Cardiac fibroblast (primary cell): ENCODE results near the gene KLF2.
"Not testable (repeated sequence)": the region's sequence is repeated elsewhere in the genome, so short reads cannot be mapped to it uniquely, and the experiment has no call there.

Experiments used
- DNase-seq, 2 donors: peaks; one replicate each; pipeline versions ENCODE4 v3.0.0 to v3.0.0-alpha.2; 2010; ENCODE audit warnings: low read depth in 2 of 2
- H3K4me3 ChIP-seq, 2 donors: replicated peaks in 1 of 2; 1 replicate in 1 of 2; 2 replicates in 1 of 2; pipeline ENCODE4 v1.5.1; 2011; ENCODE audit warnings: low read depth in 2 of 2, low read length in 2 of 2, mild to moderate bottlenecking in 2 of 2, moderate library complexity in 1 of 2
- CTCF ChIP-seq: IDR thresholded peaks from one replicate; pipeline ENCODE4 v1.5.1; 2011; ENCODE audit warnings: low read depth, mild to moderate bottlenecking, low read length, inconsistent platforms

KLF2 gene

GRCh38 chr19:16324384-16325160 is at the start of gene KLF2:
Gene KLF2, plus strand, starts transcription at chr19:16324826. Its CDS starts 98 bp downstream, at chr19:16324924.
- DNase-seq: peak; percentile 95 to 98
- no peak for TF ChIP-seq CTCF
- peak within 1 kb of the TSS; percentile 82 to 88 for H3K4me3 ChIP-seq

- no peak for TF ChIP-seq CTCF
- no peak overlapping the region for H3K4me3 ChIP-seq
- no peak for DNase-seq
Observed at GRCh38 chr19:16280306-16280705, 44.3 kb upstream of the KLF2 start.

- no peak for TF ChIP-seq CTCF
- no peak overlapping the region for H3K4me3 ChIP-seq
- DNase-seq: no peak
Observed at GRCh38 chr19:16281743-16282142, 42.9 kb upstream of the KLF2 start.

GRCh38 chr19:16283210-16284061 is 41.2 kb upstream of the KLF2 start:
- H3K4me3 ChIP-seq: peak overlapping the region; percentile 14 to 17
- no peak for TF ChIP-seq CTCF

GRCh38 chr19:16284505-16284904 is 40.1 kb upstream of the KLF2 start:
- no peak overlapping the region for H3K4me3 ChIP-seq
- TF ChIP-seq CTCF: no peak

More at GRCh38 chr19:16283210-16284061, 41.2 kb upstream of the KLF2 start:
- peak; percentile 77 to 96 for DNase-seq

GRCh38 chr19:16285079-16285478 is 39.5 kb upstream of the KLF2 start:
- DNase-seq, H3K4me3 ChIP-seq: not testable (repeated sequence)

More at GRCh38 chr19:16284505-16284904, 40.1 kb upstream of the KLF2 start:
- no peak for DNase-seq

- TF ChIP-seq CTCF: no peak
- DNase-seq: no peak
- H3K4me3 ChIP-seq: no peak overlapping the region
Observed at GRCh38 chr19:16285769-16286498, 38.7 kb upstream of the KLF2 start.
